ENCODE data around the gene ERICH2.
"Not testable (repeated sequence)": the region's sequence is repeated elsewhere in the genome, so short reads cannot be mapped to it uniquely, and the experiment has no call there.

The ERICH2 gene

GRCh38 chr2:170770008-170770605 lies at the start of gene ERICH2:
TSS of gene ERICH2 (plus strand) at chr2:170770378. CDS start at chr2:170770682, 304 bp downstream.
- DNase-seq = no peak

DNA sequence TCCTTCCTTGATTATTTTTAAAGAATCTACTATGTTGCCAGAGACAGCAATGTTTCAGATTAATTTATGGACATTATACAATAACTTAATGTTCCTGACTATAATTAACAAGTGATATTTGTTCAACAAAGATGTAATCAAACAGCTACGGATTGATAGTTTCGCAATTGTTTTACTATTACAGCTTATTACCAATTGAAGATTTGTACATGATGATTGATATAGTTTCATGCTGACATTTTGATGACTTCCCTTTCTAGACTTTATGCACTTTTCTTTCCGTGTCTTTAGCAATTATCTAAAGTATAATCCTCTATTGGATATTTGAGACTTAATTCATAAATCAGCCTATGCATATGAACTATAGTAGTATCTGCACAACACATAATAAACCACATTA lies 48.5 kb upstream of the ERICH2 start:
- DNase-seq = no peak

DNA sequence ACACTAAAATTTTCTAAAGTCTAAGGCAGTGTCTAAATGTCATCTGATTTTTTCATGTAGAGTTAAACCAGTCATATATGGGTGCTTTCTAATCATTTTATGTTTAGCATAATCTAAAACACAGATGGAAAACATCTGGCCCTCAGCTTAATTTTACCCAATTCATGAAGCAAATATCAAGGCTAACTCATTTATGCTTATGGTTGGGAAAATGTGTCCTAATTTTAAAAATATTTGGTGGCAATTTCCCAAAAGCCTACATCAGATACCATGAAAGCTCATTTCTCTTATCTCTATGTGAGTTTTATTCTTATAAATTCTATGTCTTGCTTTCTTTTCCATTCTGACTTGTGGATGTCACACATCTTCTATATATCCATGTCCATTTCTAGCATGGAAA lies 47.9 kb upstream of the ERICH2 start:
- DNase-seq = no peak

GRCh38 chr2:170723446-170723958 lies 46.7 kb upstream of the ERICH2 start:
- DNase-seq = no peak

GRCh38 chr2:170733798-170734600 lies 36.2 kb upstream of the ERICH2 start:
- DNase-seq = no peak

DNA sequence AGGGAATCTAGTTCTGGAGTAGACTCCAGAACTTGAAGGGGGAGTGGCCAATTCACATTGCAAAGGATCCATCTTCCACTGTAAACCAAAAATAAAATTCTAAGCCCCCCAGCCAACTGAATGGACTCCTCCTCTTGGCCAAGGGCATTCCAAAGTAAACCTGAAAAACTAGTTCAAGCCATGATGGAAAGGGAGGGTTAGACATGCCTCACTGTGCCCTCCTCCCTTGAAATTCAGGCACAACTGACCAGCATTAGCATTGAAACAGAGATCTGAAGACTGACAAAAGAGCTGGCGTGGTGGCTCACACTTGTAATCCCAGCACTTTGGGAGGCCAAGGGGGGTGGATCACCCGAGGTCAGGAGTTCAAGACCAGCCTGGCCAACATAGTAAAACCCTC lies 35.6 kb upstream of the ERICH2 start:
- DNase-seq = not testable (repeated sequence)

DNA sequence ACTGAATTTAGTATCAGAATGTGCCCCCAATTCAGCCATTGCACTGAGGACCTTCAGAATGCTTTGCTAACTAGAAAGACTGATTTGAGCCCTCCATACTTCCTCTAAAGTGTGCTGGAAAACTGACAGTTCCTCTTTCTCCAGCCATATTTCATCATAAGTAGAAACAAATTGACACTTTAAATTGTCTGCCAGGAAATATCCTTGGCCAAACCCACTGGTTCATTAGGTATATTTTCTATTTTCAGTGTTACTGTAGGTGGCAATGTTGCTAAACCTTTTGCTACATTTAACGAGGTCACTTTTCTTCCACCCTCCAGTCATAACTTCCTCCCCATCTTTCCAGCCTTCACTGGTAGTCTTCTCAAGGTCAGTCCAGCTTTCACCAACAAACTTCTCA lies 33.5 kb upstream of the ERICH2 start:
- no peak for DNase-seq

- DNase-seq = no peak
Observed at GRCh38 chr2:170737406-170737805, 32.8 kb upstream of the ERICH2 start.

- no peak for DNase-seq
Observed at GRCh38 chr2:170737821-170738220, 32.4 kb upstream of the ERICH2 start.

DNA sequence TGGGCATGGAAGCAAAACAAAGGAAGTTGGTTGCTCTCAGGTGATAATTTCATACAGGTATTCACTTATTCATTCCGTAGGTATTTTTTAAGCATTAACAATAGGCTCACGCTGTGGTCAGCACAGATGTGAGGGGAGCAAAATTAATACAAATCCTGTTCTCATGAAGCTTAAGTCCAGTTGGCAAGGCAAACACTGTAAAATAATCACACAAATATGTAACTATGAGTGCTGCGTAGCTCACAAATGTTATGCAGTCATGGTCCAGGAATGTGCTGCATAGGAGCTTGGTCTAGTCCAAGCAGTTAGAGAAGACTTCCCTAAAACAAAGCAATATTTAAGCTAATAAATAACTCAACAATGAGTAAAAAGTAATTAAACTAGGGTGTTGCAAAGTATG lies 31.1 kb upstream of the ERICH2 start:
- DNase-seq = no peak

GRCh38 chr2:170739507-170740046 lies 30.6 kb upstream of the ERICH2 start:
- DNase-seq = no peak

GRCh38 chr2:170740660-170741059 lies 29.5 kb upstream of the ERICH2 start:
- no peak for DNase-seq

DNA sequence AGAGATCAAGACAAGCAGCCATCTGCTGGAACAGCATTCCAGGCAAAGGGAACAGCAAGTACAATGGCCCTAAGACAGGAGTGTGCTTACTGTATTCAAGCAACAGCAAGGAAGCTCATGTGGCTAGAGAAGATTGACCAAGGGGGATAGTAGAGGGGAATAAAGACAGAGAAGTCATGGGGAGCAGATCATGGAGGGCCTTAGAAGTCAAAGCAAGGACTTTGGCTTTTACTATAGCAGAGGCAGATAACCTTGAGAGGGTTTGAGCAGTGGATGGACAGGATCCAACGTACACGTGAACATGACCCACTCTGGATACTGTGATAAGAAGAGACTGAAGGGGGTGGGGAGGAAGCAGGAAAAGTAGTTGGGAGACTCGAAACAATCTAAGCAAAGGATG lies 28.2 kb upstream of the ERICH2 start:
- DNase-seq = no peak

DNA sequence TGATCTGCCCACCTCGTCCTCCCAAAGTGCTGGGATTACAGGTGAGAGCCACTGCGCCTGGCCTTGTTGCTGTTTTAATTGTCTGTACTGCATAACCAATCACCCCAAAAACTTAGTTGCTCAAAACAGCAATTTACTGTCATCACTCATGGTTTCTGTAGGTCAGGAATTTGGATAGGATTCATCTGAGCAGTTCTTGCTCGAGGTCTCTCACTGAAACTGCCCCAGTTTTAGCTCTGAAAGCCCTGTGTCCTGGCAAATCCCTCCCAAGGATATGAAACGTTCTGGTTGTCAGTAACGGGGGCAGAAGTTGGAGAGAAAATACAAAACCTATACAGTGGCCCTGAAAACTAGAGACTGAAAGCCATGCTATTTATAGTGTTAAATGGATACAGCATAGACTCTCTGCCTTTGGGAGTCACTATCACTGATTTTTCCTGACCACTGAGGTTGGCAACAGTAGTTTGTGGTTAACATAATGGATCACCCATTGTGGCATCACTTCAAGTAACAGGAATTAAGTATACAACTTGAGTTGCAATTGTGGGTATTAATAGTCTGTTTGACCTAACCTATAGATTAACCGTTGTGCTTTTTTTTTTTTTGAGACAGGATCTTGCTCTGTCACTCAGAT lies 27.2 kb upstream of the ERICH2 start:
- DNase-seq = no peak

DNA sequence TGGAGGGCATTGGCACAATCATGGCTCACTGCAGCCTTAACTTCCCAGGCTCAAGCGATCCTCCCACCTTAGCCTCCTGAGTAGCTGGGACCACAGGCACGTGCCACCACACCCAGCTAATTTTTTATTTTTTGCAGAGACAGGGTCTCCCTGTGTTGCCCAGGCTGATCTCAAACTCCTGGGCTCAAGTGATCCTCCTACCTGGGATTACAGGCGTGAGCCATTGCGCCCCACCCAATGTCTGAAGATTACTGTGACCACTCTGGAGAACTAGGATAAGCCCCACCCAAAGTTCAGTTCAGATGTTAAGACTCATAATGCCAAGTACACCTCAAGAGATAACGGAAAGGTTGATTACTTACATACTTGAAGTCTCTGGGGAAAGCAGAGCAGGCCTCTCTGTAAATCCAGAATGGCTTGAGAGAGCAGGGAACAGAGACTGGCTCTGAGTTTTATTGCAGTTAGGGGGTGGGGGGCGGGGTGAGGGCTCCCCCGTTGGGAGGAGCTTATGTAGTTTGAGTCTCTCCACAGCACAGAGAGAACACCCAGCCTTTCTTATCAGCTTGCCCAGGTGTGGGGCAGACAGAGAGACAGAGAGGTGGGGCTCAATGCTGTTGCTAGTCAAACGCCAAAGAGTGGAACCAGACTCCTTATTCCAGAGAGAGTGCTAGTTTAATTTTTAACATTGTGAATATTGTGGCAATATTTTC lies 26.5 kb upstream of the ERICH2 start:
- no peak for DNase-seq

DNA sequence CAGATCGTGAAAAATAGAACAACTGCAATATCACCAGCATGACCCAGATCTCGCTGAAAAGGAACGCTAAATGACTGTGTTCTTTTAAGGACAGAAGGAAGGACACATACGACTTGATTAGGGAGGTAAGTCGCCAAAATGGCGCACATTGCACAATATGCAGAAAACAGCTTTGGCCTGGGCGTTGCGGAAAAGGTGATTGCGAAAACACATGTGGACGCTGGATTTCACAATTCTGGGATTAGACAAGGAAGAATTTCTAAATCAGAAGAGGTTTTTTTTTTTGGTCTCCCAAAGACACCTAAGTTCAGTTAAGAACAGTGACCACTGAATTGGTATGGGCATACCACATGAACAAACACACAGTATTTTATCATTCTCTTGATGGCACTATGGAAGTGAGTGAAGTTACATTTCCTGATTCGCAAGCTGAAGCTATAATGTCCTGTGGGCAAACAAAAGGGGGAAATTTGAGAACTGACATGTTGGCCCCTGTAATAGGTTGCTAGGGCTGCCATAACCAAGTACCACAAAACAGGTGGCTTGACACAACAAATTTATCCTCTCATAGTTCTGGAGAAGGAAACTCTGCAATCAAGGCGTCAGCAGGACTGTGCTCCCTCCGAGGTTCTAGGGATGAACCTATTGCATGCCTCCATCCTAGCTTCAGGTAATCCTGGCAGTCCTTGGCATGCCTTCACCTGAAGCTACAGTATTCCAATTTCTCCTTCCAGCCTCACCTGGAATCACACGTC lies 25.8 kb upstream of the ERICH2 start:
- no peak for DNase-seq

- DNase-seq = no peak
Observed at GRCh38 chr2:170745305-170745704, 24.9 kb upstream of the ERICH2 start.

DNA sequence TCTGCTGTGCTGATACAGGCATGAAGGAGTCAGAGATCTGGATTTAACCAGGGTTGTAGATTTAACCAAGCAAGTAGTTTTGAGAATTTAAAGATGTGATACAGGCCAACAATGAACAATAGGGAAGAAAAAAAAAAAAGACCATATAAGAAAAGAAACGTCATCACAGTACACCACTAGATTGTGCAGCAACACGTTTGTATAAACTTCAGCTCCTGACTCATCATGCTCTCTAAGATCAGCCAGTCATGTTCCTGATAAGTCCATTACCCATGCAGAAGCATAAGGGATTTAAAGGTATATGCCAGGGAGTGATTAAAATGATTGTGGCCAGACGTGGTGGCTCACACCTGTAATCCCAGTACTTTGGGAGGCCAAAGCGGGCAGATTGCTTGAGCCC lies 22.3 kb upstream of the ERICH2 start:
- no peak for DNase-seq

DNA sequence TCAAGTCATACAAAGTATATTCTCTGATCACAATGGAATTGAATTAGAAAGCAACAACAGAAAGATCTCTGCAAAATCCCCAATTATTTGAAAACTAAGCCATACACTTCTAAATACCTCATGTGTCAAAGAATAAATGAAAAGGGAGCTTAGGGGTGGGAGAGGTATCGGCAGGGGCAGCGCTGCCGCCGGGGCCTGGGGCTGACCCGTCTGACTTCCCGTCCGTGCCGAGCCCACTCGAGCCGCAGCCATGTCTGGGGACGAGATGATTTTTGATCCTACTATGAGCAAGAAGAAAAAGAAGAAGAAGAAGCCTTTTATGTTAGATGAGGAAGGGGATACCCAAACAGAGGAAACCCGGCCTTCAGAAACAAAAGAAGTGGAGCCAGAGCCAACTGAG lies 18.6 kb upstream of the ERICH2 start:
- DNase-seq = not testable (repeated sequence)

GRCh38 chr2:170761572-170761971 lies 8.6 kb upstream of the ERICH2 start:
- no peak for DNase-seq

GRCh38 chr2:170762760-170763159 lies 7.4 kb upstream of the ERICH2 start:
- DNase-seq = no peak

DNA sequence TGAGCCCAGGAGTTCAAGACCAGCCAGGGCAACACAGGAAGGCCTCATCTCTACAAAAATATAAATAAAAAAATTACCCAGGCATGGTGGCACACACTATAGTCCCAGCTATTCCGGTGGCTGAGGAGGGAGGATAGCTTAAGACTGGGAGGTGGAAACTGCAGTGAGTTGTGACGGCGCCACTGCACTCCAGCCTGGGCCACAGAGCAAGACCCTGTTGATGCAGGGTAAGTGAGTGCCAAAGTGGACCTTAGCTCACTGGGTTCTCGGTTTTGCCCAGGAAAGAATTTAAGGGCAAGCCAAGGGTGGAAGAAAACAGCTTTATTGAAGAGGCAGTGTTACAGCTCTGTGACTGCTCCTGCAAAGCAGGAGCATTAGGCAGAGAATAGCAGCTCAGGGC lies 6.9 kb upstream of the ERICH2 start:
- no peak for DNase-seq

Measured in activated T-cell treated with anti-CD3 and anti-CD28 coated beads, Interleukin-2, amount 50 U/mL, for 1 hour (primary cell).